GM19238 (cell line): ENCODE data around the gene TLX1.
"Not testable (repeated sequence)": the region's sequence is repeated elsewhere in the genome, so short reads cannot be mapped to it uniquely, and the experiment has no call there.

ENCODE experiments used
- DNase-seq: peaks from one replicate; pipeline ENCODE4 v3.0.0; 2011; ENCODE audit warnings: low spot score; ENCODE audit not compliant: insufficient read length

TLX1 gene

GRCh38 chr10:101152316-101152715 lies 21.2 kb downstream of the TLX1 start:
- no peak for DNase-seq

DNA sequence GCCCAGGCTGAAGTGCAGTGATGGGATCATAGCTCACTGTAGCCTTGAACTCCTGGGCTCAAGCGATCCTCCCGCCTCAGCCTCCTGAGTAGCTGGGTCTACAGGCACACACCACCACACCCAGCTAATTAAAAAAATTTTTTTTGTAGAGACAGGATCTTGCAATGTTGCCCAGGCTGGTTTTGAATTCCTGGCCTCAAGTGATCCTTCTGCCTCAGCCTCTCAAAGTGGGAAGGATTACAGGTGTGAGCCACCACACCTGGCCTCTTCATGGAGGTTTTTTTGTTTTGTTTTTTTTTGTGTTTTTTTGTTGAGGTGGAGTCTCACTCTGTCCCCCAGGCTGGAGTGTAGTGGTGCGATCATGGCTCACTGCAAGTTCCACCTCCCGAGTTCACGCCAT lies 23.4 kb downstream of the TLX1 start:
- DNase-seq = not testable (repeated sequence)

- no peak for DNase-seq
These were observed 24.8 kb downstream of the TLX1 start for GRCh38 chr10:101155896-101156295.

- DNase-seq = no peak
These were observed 26.8 kb downstream of the TLX1 start for GRCh38 chr10:101157756-101158458.

GRCh38 chr10:101158459-101159058 lies 27.5 kb downstream of the TLX1 start:
- no peak for DNase-seq

GRCh38 chr10:101161494-101162299 lies 30.6 kb downstream of the TLX1 start:
- peak; percentile 58 for DNase-seq

- no peak for DNase-seq
These were observed 31.6 kb downstream of the TLX1 start for GRCh38 chr10:101162677-101163076.

DNA sequence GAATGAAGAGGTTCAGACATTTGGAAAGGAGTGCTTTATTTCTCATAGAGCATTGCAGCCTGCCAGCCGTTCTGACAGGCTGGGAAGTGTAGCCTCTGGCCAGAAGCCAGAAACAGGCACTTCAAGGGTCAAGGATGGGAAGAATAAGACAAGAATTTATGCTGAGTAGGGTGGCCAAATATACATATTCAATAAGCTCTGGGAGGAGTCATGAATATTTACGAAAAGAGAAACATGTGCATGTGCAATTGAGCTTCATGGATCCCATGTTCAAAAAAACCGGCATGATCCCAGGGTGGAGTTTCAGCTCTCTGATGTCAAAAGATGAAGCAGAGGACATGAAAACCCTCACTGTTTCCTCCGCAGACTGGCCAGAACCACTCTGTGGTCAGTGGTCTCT lies 32.9 kb downstream of the TLX1 start:
- no peak for DNase-seq

DNA sequence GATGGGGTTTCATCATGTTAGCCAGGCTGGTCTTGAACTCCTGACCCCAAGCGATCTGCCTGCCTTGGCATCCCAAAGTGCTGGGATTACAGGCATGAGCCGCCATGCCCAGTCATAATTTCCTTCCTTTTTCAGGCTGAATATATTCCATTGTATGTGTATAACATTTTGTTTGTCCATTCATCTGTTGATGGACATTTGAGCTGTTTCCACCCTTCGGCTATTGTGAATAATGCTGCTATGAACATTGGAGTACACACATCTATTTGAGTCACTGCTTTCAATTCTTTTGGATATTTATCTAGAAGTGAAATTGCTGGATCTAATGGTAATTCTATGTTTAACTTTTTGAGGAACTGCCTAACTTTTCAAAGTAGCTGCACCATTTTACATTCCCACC lies 34.6 kb downstream of the TLX1 start:
- no peak for DNase-seq

DNA sequence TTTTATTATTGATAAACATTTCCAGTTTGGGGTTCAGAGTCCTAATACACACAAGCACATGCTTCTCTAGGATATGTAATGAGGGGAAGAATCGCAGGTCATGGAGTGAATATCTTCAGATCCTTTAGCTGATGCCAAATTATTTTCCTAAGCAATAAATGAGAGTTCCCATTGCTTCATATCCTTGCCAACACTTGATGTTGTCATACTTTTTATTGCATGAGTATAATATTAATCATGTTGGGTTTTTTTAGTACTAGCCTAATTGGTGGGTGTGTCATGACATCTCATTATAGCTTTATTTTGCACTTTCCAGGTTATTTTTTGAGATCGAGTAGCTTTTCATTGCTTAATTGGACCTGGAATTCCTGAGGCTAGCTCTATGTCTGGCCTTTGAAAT lies 35.3 kb downstream of the TLX1 start:
- DNase-seq = no peak

DNA sequence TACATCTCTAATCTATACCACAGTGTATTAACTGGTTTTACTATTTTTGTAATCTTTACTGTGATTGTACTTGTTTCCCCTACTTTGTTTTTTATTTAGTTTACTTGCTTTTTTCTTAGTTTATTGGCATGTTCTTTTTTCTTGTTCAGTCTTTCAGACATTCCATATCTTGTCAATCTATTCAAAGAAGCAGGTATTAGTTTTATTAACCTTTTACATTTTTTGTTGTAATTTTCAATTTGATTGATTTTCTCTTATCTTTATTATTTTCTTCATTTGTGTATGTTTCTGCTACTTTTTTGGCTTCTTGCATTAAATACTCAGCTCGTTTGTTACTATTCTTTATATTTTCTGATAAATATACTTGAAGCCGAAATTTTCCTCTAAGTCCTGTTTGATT lies 41.6 kb downstream of the TLX1 start:
- no peak for DNase-seq

DNA sequence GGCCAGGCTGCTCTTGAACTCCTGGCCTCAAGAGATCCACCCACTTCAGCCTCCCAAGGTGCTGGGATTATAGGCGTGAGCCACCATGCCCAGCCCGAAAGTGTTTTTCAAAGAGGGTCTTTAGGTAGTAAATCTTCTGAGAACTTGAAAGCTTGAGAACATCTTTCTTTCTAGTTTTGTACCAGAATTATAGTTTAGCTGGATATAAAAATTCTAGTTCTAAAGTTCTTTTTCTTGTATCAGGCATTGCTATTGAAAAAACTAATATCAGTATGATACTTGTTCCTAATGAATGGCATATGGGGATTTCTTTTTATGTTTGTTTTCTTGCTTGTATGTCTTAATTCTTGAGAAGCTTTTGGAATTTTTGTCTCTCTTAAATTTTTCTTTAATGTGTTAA lies 43.2 kb downstream of the TLX1 start:
- DNase-seq = no peak

DNA sequence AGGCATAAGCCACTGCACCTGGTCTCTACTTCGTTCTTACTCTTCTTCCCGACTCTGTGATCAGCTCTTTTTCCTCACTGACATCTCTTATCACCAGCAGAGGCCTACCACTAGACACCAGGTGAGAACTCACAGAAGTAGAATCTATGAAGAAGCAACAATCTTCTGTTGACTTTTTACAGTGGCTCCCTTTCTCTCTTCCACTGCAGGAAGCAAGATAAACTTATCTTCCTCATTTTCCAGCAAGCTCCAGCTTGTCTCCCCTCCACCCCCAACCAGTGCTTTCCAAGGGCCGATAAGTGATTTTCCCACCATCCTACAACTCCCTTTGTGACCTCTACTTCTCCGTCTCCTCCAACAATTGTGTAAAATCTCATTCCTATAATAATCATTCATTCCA lies 45.5 kb downstream of the TLX1 start:
- no peak for DNase-seq

DNA sequence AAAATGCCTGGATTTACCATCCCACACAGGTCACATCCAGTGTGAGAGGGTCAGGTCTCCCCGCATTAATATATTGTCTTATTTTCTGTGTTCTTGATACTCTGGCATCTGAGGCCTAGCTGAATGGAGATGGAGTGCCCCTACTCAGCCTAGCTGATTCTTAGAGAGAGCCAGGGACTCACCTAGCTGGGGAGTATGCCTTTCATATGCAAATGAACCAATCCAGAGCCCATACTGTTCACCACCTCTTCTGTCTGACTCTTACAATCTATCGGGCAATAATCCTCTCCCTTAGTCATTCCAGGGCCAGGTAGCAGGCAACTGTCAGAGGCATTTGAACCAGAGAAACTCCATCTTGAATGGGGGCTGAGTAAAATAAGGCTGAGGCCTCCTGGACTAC lies 51.8 kb downstream of the TLX1 start:
- no peak for DNase-seq

GRCh38 chr10:101183458-101184183 lies 52.5 kb downstream of the TLX1 start:
- no peak for DNase-seq
